ENCODE data around the gene MORF4L1.

- TF ChIP-seq CTCF (IDR thresholded peaks at IDR 0.05) (no peak), POLR2A (IDR thresholded peaks at IDR 0.05) (no peak), EP300 (IDR thresholded peaks at IDR 0.05) (no peak), POLR2AphosphoS5 (IDR thresholded peaks at IDR 0.05) (no peak)
Observed at GRCh38 chr15:78875107-78875914, 2.6 kb downstream of the MORF4L1 start.
